Smooth muscle cell (in vitro differentiated cells): Measurements from ENCODE around the gene OTUD5. TPM values are rescaled to one million over a fixed set of nuclear protein-coding genes. Genes with fewer than 3 reads are reported as not detected.

Experiments
- DNase-seq: peaks from one replicate; lab custom pipeline; 2025; ENCODE audit not compliant: unreplicated experiment; lab: John Stamatoyannopoulos, UW
- H2AFZ ChIP-seq: fragments of 200-600 bp; sonication (generic); 2 replicates; pipeline ENCODE4 v1.6.0; 2016; ENCODE audit warnings: antibody characterized with exemption, low read depth, mild to moderate bottlenecking
- H3F3A ChIP-seq: fragments of 200-600 bp; sonication (generic); 2 replicates; pipeline ENCODE4 v1.6.0; 2017; ENCODE audit warnings: antibody characterized with exemption, low read depth
- H3K27ac ChIP-seq: fragments of 200-600 bp; sonication (generic); 2 replicates; pipeline ENCODE4 v1.5.1; 2016; ENCODE audit warnings: low read depth, mild to moderate bottlenecking
- H3K27me3 ChIP-seq: fragments of 200-600 bp; sonication (generic); 2 replicates; pipeline ENCODE4 v1.6.1; 2016; ENCODE audit warnings: low read depth, mild to moderate bottlenecking
- H3K36me3 ChIP-seq: fragments of 200-600 bp; sonication (generic); 2 replicates; pipeline ENCODE4 v1.5.1; 2016; ENCODE audit warnings: low read depth
- H3K4me1 ChIP-seq: fragments of 200-600 bp; sonication (generic); 2 replicates; pipeline ENCODE4 v1.5.1; 2016; ENCODE audit warnings: low read depth
- H3K4me2 ChIP-seq: fragments of 200-600 bp; sonication (generic); 2 replicates; pipeline ENCODE4 v1.6.0; 2016; ENCODE audit warnings: mild to moderate bottlenecking
- H3K4me3 ChIP-seq: fragments of 200-600 bp; sonication (generic); 2 replicates; pipeline ENCODE4 v1.5.1; 2016; ENCODE audit warnings: mild to moderate bottlenecking
- H3K79me2 ChIP-seq: fragments of 200-600 bp; sonication (generic); 2 replicates; pipeline ENCODE4 v1.6.0; 2016; ENCODE audit warnings: low read depth, mild to moderate bottlenecking
- H3K9ac ChIP-seq: fragments of 200-600 bp; sonication (generic); 2 replicates; pipeline ENCODE4 v1.6.0; 2016; ENCODE audit warnings: low read depth
- H3K9me3 ChIP-seq: fragments of 200-600 bp; sonication (generic); replicated peaks from 2 replicates; pipeline ENCODE4 v1.5.1; 2016; ENCODE audit warnings: low read depth
- H4K20me1 ChIP-seq: fragments of 200-600 bp; sonication (generic); 2 replicates; pipeline ENCODE4 v1.6.0; 2016; ENCODE audit warnings: low read depth
- CTCF ChIP-seq: fragments of 200-600 bp; sonication (generic); IDR thresholded peaks from 2 replicates; pipeline ENCODE4 v1.5.1; 2017; ENCODE audit warnings: borderline replicate concordance, mild to moderate bottlenecking, antibody characterized with exemption; ENCODE audit not compliant: insufficient read depth, poor library complexity, severe bottlenecking
- WGBS: methylation state at CpG from one replicate; pipeline ENCODE4 v1.1.7; 2016; ENCODE audit warnings: low lambda C conversion rate; 5-methylcytosine and 5-hydroxymethylcytosine counted together
- polyA plus RNA-seq: library from polyadenylated mRNA; unstranded; fragments of >200 nt; fragmentation: Nextera tagmentation; extraction: Ambion mirVana; gene quantifications from 2 replicates; pipeline ENCODE4 v1.2.1, GENCODE V29; 2016
- total RNA-seq: library from RNA; depleted of rRNA; stranded (reverse); fragments of >200 nt; gene quantifications from 2 replicates; pipeline ENCODE4 v1.2.3, GENCODE V29; 2014

Gene OTUD5
- total and polyA plus RNA-seq, 2 experiments from 2014 or later: 30.7 to 55.1 TPM

GRCh38 chrX:48974574-48974973, 17.2 kb upstream of the OTUD5 start:
- no peak overlapping the region for H3K4me2 ChIP-seq
- TF ChIP-seq CTCF: no peak
- no peaks in the 10 kb centered on the region for H3K9me3 ChIP-seq
- no peaks in the 10 kb centered on the region for H3K79me2 ChIP-seq
- DNase-seq: no peak
- WGBS: 61% methylated on average over 2 of the region's 2 CpGs
- no peak overlapping the region for H3K9ac ChIP-seq
- H4K20me1 ChIP-seq: no peaks in the 10 kb centered on the region
- no peak overlapping the region for H3K4me3 ChIP-seq
- no peaks in the 10 kb centered on the region for H3K4me1 ChIP-seq
- no peak overlapping the region for H3K27ac ChIP-seq
- H2AFZ ChIP-seq: no peak overlapping the region
- no peaks in the 10 kb centered on the region for H3F3A ChIP-seq
- no peaks in the 10 kb centered on the region for H3K36me3 ChIP-seq
- no peaks in the 10 kb centered on the region for H3K27me3 ChIP-seq

DNA sequence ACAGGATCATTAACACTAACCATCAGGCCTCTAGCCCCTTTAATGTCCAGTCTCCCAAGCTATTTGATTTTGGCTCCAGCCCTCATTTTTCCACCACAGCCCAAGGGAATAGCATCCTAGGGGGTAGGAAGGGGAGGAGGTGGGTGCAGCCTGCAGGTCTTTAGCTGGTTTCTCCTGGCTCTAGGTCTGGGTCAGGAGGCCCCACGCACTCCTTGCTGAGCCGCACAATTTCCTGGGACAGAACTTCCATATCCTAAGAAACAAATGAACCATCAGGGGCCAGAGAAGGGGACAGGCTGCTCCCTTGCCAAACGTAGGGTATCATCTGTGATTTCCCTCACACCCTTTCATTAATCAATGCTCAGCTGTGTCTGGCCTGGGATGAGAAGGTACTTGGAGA, 16.6 kb upstream of the OTUD5 start:
- H3K36me3 ChIP-seq: no peaks in the 10 kb centered on the region
- no peaks in the 10 kb centered on the region for H3F3A ChIP-seq
- no peak overlapping the region for H3K4me2 ChIP-seq
- H3K27ac ChIP-seq: no peak overlapping the region
- no peaks in the 10 kb centered on the region for H3K4me1 ChIP-seq
- H2AFZ ChIP-seq: no peak overlapping the region
- no peak for TF ChIP-seq CTCF
- H3K4me3 ChIP-seq: no peak overlapping the region
- H3K27me3 ChIP-seq: no peaks in the 10 kb centered on the region
- no peaks in the 10 kb centered on the region for H3K9me3 ChIP-seq
- H3K9ac ChIP-seq: no peak overlapping the region
- no peaks in the 10 kb centered on the region for H3K79me2 ChIP-seq
- no peak for DNase-seq
- H4K20me1 ChIP-seq: no peaks in the 10 kb centered on the region
- WGBS: 86% methylated on average over 3 of the region's 3 CpGs

GRCh38 chrX:48972220-48973164, 15.1 kb upstream of the OTUD5 start:
- no peak for DNase-seq

More at GRCh38 chrX:48972220-48973164, 15.1 kb upstream of the OTUD5 start:
- 43% methylated on average over 13 of the region's 13 CpGs for WGBS
- no peaks in the 10 kb centered on the region for H3K27me3 ChIP-seq
- no peak overlapping the region for H2AFZ ChIP-seq
- no peaks in the 10 kb centered on the region for H3K36me3 ChIP-seq
- H3F3A ChIP-seq: no peaks in the 10 kb centered on the region
- no peak overlapping the region for H3K27ac ChIP-seq
- H3K79me2 ChIP-seq: no peaks in the 10 kb centered on the region
- TF ChIP-seq CTCF: peak; percentile 46
- peak overlapping the region; percentile 46 for H3K4me3 ChIP-seq
- H3K9ac ChIP-seq: no peak overlapping the region
- H3K9me3 ChIP-seq: no peaks in the 10 kb centered on the region
- peak overlapping the region; percentile 87 for H3K4me2 ChIP-seq
- H3K4me1 ChIP-seq: no peaks in the 10 kb centered on the region
- no peaks in the 10 kb centered on the region for H4K20me1 ChIP-seq
